Hepatocyte (in vitro differentiated cells): Measurements from ENCODE around the gene POLR2H. TPM values are rescaled to one million over a fixed set of nuclear protein-coding genes. Genes with fewer than 3 reads are reported as not detected.

Experiments used
- DNase-seq: peaks from one replicate; pipeline ENCODE4 v3.0.0-alpha.2; 2016; ENCODE audit warnings: low spot score
- H2AFZ ChIP-seq: fragments of 200-600 bp; sonication (generic); 2 replicates; pipeline ENCODE4 v1.6.0; 2016; ENCODE audit warnings: antibody characterized with exemption, mild to moderate bottlenecking
- H3K27ac ChIP-seq: fragments of 200-600 bp; sonication (generic); 2 replicates; pipeline ENCODE4 v1.5.1; 2016; ENCODE audit warnings: mild to moderate bottlenecking
- H3K27me3 ChIP-seq: fragments of 200-600 bp; sonication (generic); 2 replicates; pipeline ENCODE4 v1.6.1; 2016
- H3K36me3 ChIP-seq: fragments of 200-600 bp; sonication (generic); replicated peaks from 2 replicates; pipeline ENCODE4 v1.5.1; 2016; ENCODE audit warnings: low read depth; ENCODE audit not compliant: insufficient read depth
- H3K4me1 ChIP-seq: fragments of 200-600 bp; sonication (generic); 2 replicates; pipeline ENCODE4 v1.5.1; 2016; ENCODE audit warnings: mild to moderate bottlenecking, moderate library complexity; ENCODE audit not compliant: insufficient read depth
- H3K4me2 ChIP-seq: fragments of 200-600 bp; sonication (generic); 2 replicates; pipeline ENCODE4 v1.6.0; 2016
- H3K4me3 ChIP-seq: fragments of 200-600 bp; sonication (generic); 2 replicates; pipeline ENCODE4 v1.5.1; 2016; ENCODE audit warnings: mild to moderate bottlenecking
- H3K79me2 ChIP-seq: fragments of 200-600 bp; sonication (generic); 2 replicates; pipeline ENCODE4 v1.6.0; 2017; ENCODE audit warnings: mild to moderate bottlenecking
- H3K9me2 ChIP-seq: fragments of 200-600 bp; sonication (generic); replicated peaks from 2 replicates; pipeline ENCODE4 v1.6.0; 2017; ENCODE audit warnings: mild to moderate bottlenecking; ENCODE audit not compliant: insufficient read depth
- H3K9me3 ChIP-seq: fragments of 200-600 bp; sonication (generic); 2 replicates; pipeline ENCODE4 v1.5.1; 2016; ENCODE audit warnings: low read depth, mild to moderate bottlenecking
- H4K20me1 ChIP-seq: fragments of 200-600 bp; sonication (generic); 2 replicates; pipeline ENCODE4 v1.6.0; 2016; ENCODE audit warnings: mild to moderate bottlenecking; ENCODE audit not compliant: insufficient read depth, poor library complexity, severe bottlenecking
- CTCF ChIP-seq: fragments of 200-600 bp; sonication (generic); IDR thresholded peaks from 2 replicates; pipeline ENCODE4 v1.5.1; 2016; ENCODE audit warnings: antibody characterized with exemption, mild to moderate bottlenecking; ENCODE audit not compliant: poor library complexity
- EZH2 ChIP-seq: fragments of 200-600 bp; sonication (generic); IDR thresholded peaks from 2 replicates; pipeline ENCODE4 v1.6.1; 2016; ENCODE audit warnings: antibody characterized with exemption, mild to moderate bottlenecking, borderline replicate concordance
- EZH2phosphoT487 ChIP-seq: fragments of 200-600 bp; sonication (generic); IDR thresholded peaks from one replicate; pipeline ENCODE4 v1.6.1; 2018; ENCODE audit warnings: antibody characterized with exemption, mild to moderate bottlenecking, low read depth, moderate library complexity; ENCODE audit not compliant: unreplicated experiment, severe bottlenecking
- WGBS: methylation state at CpG from one replicate; pipeline ENCODE4 v1.1.6; 2016; ENCODE audit warnings: low lambda C conversion rate; ENCODE audit errors: missing lambda C conversion rate; 5-methylcytosine and 5-hydroxymethylcytosine counted together
- polyA plus RNA-seq: library from polyadenylated mRNA; unstranded; fragments of >200 nt; fragmentation: Nextera tagmentation; extraction: Ambion mirVana; gene quantifications from 2 replicates; pipeline ENCODE4 v1.2.1, GENCODE V29; 2016
- total RNA-seq: library from RNA; depleted of rRNA; stranded (reverse); fragments of >200 nt; gene quantifications from 2 replicates; pipeline ENCODE4 v1.2.3, GENCODE V29; 2014

The POLR2H gene
- total and polyA plus RNA-seq, 2 experiments from 2014 or later, result 106 to 125 TPM

- no peaks in the 10 kb centered on the region for H3K9me2 ChIP-seq
- no peak for DNase-seq
- 96% methylated on average over 20 of the region's 21 CpGs for WGBS
- no peaks in the 10 kb centered on the region for H3K36me3 ChIP-seq
- no peak for TF ChIP-seq CTCF
- H4K20me1 ChIP-seq, result peaks cover 29% of the 10 kb centered on the region
- no peak overlapping the region for H3K27ac ChIP-seq
- H3K27me3 ChIP-seq, result no peaks in the 10 kb centered on the region
- H2AFZ ChIP-seq, result no peak overlapping the region
- H3K79me2 ChIP-seq, result peaks cover 21% of the 10 kb centered on the region
- no peak overlapping the region for H3K4me2 ChIP-seq
- H3K4me3 ChIP-seq, result no peak overlapping the region
- no peaks in the 10 kb centered on the region for H3K4me1 ChIP-seq
- H3K9me3 ChIP-seq, result no peaks in the 10 kb centered on the region
These were observed 34.3 kb upstream of the POLR2H start for GRCh38 chr3:184327171-184327570.

DNA sequence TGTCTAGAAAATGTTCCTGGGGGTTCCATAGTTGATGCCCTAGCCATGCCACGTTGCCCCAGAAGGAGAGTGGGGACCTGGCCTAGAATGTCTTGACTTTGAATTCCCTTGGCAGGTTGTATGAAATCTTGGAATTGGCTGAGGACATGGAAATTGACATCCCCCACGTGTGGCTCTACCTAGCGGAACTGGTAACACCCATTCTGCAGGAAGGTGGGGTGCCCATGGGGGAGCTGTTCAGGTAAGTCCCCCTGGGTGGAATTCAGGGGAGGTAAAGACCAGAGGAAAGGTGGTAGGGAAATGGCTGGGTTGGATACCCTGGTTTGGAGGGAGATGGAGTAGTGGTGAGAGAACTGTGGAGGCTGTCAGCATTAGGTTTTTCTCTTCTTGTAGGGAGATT lies 33.0 kb upstream of the POLR2H start:
- WGBS, result 50% methylated on average over 3 of the region's 3 CpGs
- Histone ChIP-seq H3K4me2 (no peak overlapping the region), H3K9me3 (no peaks in the 10 kb centered on the region), H3K9me2 (no peaks in the 10 kb centered on the region), H4K20me1 (peaks cover 29% of the 10 kb centered on the region), H3K79me2 (peaks cover 15% of the 10 kb centered on the region), H2AFZ (no peak overlapping the region), H3K27me3 (no peaks in the 10 kb centered on the region), H3K36me3 (no peaks in the 10 kb centered on the region), H3K4me3 (no peak overlapping the region), H3K4me1 (no peaks in the 10 kb centered on the region), H3K27ac (no peak overlapping the region)
- DNase-seq, result no peak
- TF ChIP-seq CTCF (no peak), EZH2phosphoT487 (no peak), EZH2 (no peak)

- peaks cover 31% of the 10 kb centered on the region for H4K20me1 ChIP-seq
- 82% methylated on average over 10 of the region's 10 CpGs for WGBS
- DNase-seq, result no peak
- H3K79me2 ChIP-seq, result peaks cover 19% of the 10 kb centered on the region
- TF ChIP-seq EZH2 (no peak), CTCF (no peak), EZH2phosphoT487 (no peak)
- no peaks in the 10 kb centered on the region for H3K36me3 ChIP-seq
- no peaks in the 10 kb centered on the region for H3K27me3 ChIP-seq
- H2AFZ ChIP-seq, result no peak overlapping the region
- no peak overlapping the region for H3K4me2 ChIP-seq
- peak overlapping the region; percentile 100 for H3K27ac ChIP-seq
- no peaks in the 10 kb centered on the region for H3K9me2 ChIP-seq
- H3K9me3 ChIP-seq, result no peaks in the 10 kb centered on the region
- no peak overlapping the region for H3K4me3 ChIP-seq
- peaks cover 11% of the 10 kb centered on the region for H3K4me1 ChIP-seq
These were observed 29.0 kb upstream of the POLR2H start for GRCh38 chr3:184332370-184333090.
